C1 segment of cervical spinal cord (tissue), 14 donors: ENCODE data around the gene APEX1.
A peak's percentile ranks its signal among the peaks of the same experiment; 100 is the strongest.
"Not testable (repeated sequence)": the region's sequence is repeated elsewhere in the genome, so short reads cannot be mapped to it uniquely, and the experiment has no call there.

Source experiments
- DNase-seq, 14 donors: peaks; one replicate each; lab custom pipeline; 2025; lab: John Stamatoyannopoulos, UW

APEX1 gene

DNA sequence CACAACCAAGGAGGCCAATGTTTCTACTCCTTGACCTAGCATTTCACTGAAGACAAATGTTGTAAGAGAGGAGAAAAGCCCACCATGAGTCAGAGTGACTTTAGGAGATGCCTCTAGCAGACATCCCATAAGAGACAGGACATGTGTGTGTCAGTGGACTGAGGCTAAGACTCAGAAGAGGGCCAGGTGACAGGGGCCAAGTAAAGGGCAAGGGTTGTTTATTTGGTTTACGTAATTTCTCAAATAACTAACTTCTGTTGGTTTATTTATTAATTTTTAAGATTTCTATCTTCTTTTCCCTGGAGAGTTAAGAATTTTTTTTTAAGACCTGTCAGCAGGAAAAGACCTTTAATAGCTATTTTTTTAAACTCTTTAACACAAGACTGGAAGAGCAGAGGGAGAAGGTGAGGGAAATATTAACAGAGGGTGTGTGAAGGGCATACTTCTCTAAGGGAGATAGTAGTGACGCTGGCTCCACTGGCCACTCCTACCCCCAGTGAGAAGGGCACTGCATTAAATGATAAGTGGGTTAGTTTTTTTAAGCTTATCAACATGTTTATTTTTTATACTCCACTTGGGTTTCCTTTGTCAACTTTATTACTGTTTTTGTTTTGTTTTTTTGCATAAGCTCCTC lies 17.6 kb downstream of the APEX1 start:
- no peak for DNase-seq

DNA sequence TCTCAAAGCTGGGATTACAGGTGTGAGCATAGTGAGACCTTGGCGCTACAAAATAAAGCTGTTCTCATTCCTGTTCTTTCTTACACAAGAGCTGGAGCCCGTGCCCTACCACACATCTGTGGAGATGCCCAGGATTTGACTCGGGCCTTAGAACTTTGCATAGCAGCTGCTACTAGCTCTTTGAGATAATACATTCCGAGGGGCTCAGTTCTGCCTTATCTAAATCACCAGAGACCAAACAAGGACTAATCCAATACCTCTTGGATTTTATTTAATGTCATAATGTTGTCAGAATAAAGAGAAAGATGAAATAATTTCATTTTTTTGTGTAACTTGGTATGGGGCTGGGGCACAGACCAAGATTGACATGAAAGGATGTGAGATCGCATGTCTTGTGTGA lies 21.8 kb downstream of the APEX1 start:
- DNase-seq = no peak

DNA sequence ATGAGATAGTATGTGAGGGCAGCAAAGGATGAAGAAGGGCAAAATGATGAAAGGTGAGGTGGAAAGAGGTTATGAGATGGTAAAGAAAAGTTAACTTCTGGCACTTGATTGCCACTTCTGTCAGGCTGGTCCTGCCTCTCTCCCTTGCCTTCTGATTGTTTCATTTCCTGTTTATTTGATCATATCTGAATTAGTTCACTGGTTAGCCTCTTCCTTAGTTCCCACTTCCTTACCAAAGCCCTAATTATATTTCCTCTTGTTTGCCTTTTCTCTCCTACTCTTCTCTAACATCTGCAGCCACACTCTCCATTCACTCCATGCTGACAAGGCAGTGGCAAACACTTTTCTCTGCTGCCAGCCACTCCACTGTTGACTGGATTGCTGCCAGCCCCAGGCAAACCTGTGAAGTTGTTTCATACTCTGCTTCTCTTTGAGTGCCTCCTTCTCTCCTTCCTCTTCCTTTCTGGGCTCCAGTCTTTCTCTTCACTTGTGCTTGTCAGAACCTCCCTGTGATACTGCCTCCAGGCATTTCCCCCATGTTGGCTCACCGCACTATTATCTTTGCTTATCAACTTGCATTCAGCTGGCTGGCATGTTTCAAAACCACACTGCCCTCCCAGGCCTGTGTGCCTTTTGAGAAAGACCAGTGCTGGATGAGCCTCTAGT lies 22.3 kb downstream of the APEX1 start:
- peak in 7 of 14 donors; percentile 4 to 37 (median 7) for DNase-seq

DNA sequence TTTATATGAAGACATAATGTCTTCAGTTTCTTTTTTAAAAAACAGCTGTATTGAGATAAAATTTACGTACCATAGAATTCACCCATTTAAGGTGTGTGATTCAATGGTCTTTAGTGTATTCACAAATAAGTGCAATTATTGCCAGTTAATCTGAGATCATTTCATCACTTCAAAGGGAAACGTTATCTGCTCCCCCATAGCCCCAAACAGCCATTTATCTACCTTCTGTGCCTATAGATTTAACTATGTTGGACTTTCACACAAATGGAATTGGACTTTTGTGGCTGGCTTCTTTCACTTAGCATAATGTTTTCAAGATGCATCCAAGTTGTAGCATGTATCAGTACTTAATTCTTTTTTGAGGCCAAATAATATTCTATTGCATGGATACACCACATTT lies 23.9 kb downstream of the APEX1 start:
- no peak for DNase-seq

GRCh38 chr14:20482382-20482781 lies 27.4 kb downstream of the APEX1 start:
- DNase-seq = no peak

GRCh38 chr14:20485900-20486299 lies 30.9 kb downstream of the APEX1 start:
- DNase-seq = no peak

- no peak for DNase-seq
These were observed 31.8 kb downstream of the APEX1 start for GRCh38 chr14:20486684-20487395.

GRCh38 chr14:20487396-20487725 lies 32.3 kb downstream of the APEX1 start:
- DNase-seq = no peak

GRCh38 chr14:20489093-20489994 lies 34.3 kb downstream of the APEX1 start:
- no peak for DNase-seq

GRCh38 chr14:20490563-20490962 lies 35.5 kb downstream of the APEX1 start:
- DNase-seq = no peak

- DNase-seq = no peak
These were observed 37.5 kb downstream of the APEX1 start for GRCh38 chr14:20492486-20492885.

DNA sequence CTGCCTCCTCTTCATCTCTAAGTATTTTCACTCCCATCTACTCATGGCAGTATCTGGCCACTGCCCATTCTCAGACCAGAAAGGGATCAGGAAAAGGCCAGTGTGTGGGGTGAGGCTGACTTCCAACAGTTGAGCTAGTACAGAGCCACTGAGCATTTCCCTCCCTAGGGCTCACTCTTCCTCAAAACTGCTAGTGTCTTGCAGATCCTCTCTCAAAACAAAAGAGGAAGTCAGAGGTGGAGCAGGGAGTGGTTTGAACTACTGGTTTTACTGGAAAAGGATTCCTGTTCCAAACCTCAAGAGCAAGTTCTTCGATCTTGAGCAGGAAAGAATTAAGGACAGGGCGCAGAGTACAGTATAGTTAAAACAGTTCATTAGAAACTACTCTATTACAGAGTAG lies 38.6 kb downstream of the APEX1 start:
- peak in 5 of 14 donors; percentile 0 to 30 (median 4) for DNase-seq

DNA sequence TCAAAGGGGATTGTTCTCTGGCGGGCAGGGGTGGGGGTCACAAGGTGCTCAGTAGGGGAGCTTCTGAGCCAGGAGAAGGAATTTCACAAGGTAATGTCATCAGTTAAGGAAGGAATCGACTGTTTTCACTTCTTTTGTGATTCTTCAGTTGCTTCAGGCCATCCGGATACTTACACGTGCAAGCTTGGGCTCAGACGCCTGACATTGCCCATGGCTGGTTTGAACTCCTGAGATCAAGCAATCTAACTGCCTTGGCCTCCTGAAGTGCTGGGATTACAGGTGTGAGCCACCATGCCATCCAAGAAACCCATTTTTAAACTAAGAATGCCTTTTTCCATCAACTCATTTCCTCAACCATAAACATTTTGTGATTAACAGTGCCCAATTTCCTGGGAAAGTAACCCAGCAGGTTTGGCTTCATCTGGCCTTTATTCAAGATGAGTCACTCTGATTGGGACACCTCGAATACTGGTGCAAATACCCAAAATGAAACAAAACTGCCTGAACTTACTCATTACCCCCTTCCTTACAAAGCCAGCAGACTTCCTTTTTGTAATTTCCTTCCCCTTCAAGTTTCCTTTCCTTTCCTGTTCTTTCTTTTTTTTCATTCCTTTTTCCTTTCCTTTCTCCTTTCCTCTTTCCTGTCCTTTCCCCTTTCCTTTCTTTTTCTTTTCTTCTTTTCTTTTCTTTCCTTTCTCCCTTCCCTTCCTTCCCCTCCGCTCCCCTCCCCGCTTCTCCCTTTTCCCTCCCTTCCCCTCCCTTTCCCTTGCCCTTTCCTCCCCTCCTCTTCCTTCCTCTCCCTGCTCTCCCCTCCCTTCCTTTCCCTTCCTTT lies 40.1 kb downstream of the APEX1 start:
- DNase-seq = no peak

- DNase-seq = no peak
These were observed 43.6 kb downstream of the APEX1 start for GRCh38 chr14:20498622-20499021.

- DNase-seq = no peak
These were observed 44.1 kb downstream of the APEX1 start for GRCh38 chr14:20499108-20499507.

DNA sequence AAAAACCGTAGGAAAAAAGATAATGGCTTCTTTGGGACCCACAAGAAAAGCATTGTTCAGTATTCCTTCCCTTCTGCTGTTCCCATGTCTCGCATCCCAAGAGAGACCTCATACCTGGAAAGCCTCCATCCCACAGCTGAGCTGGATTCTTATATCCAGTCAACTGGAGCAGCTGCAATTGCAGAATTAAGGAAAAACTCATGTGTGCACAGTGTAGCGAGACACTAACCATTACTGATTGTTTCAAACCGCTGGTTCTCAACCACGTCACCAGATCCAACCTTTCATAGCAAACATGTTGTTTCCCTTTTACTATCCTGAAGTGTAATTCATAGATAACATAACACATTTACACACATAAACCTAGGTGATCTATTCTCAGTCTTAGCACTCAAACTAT lies 44.9 kb downstream of the APEX1 start:
- DNase-seq = no peak

GRCh38 chr14:20501346-20501745 lies 46.3 kb downstream of the APEX1 start:
- no peak for DNase-seq

GRCh38 chr14:20503898-20504297 lies 48.9 kb downstream of the APEX1 start:
- DNase-seq = peak in 5 of 14 donors; percentile 2 to 31 (median 14)

DNA sequence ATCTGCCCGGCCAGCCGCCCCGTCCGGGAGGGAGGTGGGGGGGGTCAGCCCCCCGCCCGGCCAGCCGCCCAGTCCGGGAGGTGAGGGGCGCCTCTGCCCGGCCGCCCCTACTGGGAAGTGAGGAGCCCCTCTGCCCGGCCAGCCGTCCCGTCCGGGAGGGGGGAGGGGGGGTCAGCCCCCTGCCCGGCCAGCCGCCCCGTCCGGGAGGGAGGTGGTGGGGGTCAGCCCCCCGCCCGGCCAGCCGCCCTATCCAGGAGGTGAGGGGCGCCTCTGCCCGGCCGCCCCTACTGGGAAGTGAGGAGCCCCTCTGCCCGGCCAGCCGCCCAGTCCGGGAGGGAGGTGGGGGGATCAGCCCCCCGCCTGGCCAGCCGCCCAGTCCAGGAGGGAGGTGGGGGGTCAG lies 51.2 kb downstream of the APEX1 start:
- DNase-seq = not testable (repeated sequence)

DNA sequence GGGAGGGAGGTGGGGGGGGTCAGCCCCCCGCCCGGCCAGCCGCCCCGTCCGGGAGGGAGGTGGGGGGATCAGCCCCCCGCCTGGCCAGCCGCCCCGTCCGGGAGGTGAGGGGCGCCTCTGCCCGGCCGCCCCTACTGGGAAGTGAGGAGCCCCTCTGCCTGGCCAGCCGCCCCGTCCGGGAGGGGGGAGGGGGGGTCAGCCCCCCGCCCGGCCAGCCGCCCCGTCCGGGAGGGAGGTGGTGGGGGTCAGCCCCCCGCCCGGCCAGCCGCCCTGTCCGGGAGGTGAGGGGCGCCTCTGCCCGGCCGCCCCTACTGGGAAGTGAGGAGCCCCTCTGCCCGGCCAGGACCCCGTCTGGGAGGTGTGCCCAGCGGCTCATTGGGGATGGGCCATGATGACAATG lies 51.7 kb downstream of the APEX1 start:
- DNase-seq = not testable (repeated sequence)
